NCI-H187 (cell line): ENCODE results near the gene COL4A1.

Experiments
- DNase-seq, 2 experiments: peaks; one replicate each; lab custom pipeline; 2025; lab: John Stamatoyannopoulos, UW

The COL4A1 gene

GRCh38 chr13:110257408-110257807, 49.5 kb downstream of the COL4A1 start:
- no peak for DNase-seq

- DNase-seq: no peak
Observed at GRCh38 chr13:110256126-110256905, 50.6 kb downstream of the COL4A1 start.

GRCh38 chr13:110254751-110255553, 52.0 kb downstream of the COL4A1 start:
- no peak for DNase-seq

GRCh38 chr13:110254151-110254679, 52.7 kb downstream of the COL4A1 start:
- DNase-seq: no peak

GRCh38 chr13:110251193-110251819, 55.7 kb downstream of the COL4A1 start:
- no peak for DNase-seq

GRCh38 chr13:110250258-110250891, 56.6 kb downstream of the COL4A1 start:
- no peak for DNase-seq

GRCh38 chr13:110249326-110249725, 57.6 kb downstream of the COL4A1 start:
- no peak for DNase-seq

- no peak for DNase-seq
Observed at GRCh38 chr13:110248449-110249143, 58.4 kb downstream of the COL4A1 start.

- DNase-seq: no peak
Observed at GRCh38 chr13:110246530-110246929, 60.4 kb downstream of the COL4A1 start.

- no peak for DNase-seq
Observed at GRCh38 chr13:110245416-110245899, 61.5 kb downstream of the COL4A1 start.

- DNase-seq: no peak
Observed at GRCh38 chr13:110244976-110245375, 62.0 kb downstream of the COL4A1 start.

GRCh38 chr13:110244071-110244830, 62.7 kb downstream of the COL4A1 start:
- no peak for DNase-seq

GRCh38 chr13:110242615-110243014, 64.3 kb downstream of the COL4A1 start:
- no peak for DNase-seq

GRCh38 chr13:110240943-110241342, 66.0 kb downstream of the COL4A1 start:
- no peak for DNase-seq

GRCh38 chr13:110240352-110240751, 66.6 kb downstream of the COL4A1 start:
- DNase-seq: no peak

GRCh38 chr13:110239280-110240125, 67.5 kb downstream of the COL4A1 start:
- DNase-seq: no peak

GRCh38 chr13:110238818-110239195, 68.2 kb downstream of the COL4A1 start:
- DNase-seq: no peak

GRCh38 chr13:110237875-110238817, 68.8 kb downstream of the COL4A1 start:
- DNase-seq: no peak
